Measurements from ENCODE around the gene PDF. TPM values are rescaled to one million over a fixed set of nuclear protein-coding genes. Genes with fewer than 3 reads are reported as not detected.

Gene PDF
- total RNA-seq, 4 donors from 2014 or later = 17.7 to 20.1 (median 18.1) TPM

GRCh38 chr16:69334696-69335095 lies 4.3 kb upstream of the PDF start:
- TF ChIP-seq CTCF (IDR thresholded peaks at IDR 0.05) (no peak), POLR2A (IDR thresholded peaks at IDR 0.05) (no peak)
- DNase-seq (ENCODE audit: low spot score in 2 of 2) = no peak
- intact Hi-C loops (cut with DNase I; ENCODE audit: low total_unique reads) = no loop called here
- WGBS, 2 donors = 90 to 94% methylated on average over 9 of the region's 9 CpGs
- no peak overlapping the region for H3K4me3 ChIP-seq (ENCODE audit: low read depth, poor library complexity, severe bottlenecking)

- DNase-seq (ENCODE audit: low spot score in 2 of 2) = peak in 1 of 2 donors; percentile 86
- WGBS, 2 donors = 8 to 12% methylated on average over 32 to 48 of the region's 77 CpGs
Measured at GRCh38 chr16:69329369-69330285, 761 bp downstream of the PDF start.

DNA sequence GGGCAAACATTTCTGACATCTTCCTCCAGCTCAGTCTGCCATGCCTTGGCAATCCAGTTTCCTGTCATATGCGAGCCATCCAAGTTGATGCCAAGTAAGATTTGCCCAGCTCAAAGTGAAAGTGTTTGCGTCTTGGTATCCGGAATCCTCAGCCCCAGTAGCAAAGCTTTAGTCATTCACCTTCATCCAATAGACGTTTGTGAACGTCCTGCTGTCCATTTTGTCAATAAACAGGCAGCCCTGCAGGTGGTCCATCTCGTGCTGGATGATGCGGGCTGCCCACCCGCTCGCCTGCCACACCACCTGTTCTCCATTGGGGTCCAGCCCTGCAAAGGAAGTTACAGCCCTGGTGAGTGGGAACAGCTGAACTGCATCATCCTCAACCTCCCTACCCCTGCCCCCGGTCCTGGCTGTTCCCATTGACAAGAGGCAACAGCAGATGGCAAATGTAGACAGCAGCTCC lies 1.5 kb downstream of the PDF start:
- WGBS, 2 donors = 47 to 49% methylated on average over 10 of the region's 10 CpGs

More at GRCh38 chr16:69329369-69330285, 761 bp downstream of the PDF start:
- peak overlapping the region; percentile 64 for H3K4me3 ChIP-seq (ENCODE audit: low read depth, poor library complexity, severe bottlenecking)
- intact Hi-C loops (cut with DNase I; ENCODE audit: low total_unique reads) = no loop called here
- TF ChIP-seq POLR2A (IDR thresholded peaks at IDR 0.05) = no peak
- no peak for TF ChIP-seq CTCF (IDR thresholded peaks at IDR 0.05)

GRCh38 chr16:69327585-69328310 lies 2.6 kb downstream of the PDF start:
- no peak overlapping the region for H3K4me3 ChIP-seq (ENCODE audit: low read depth, poor library complexity, severe bottlenecking)
- DNase-seq (ENCODE audit: low spot score in 2 of 2) = peak in 1 of 2 donors; percentile 50
- WGBS, 2 donors = 82 to 87% methylated on average over 14 of the region's 14 CpGs

More for the DNA sequence above, 1.5 kb downstream of the PDF start:
- intact Hi-C loops (cut with DNase I; ENCODE audit: low total_unique reads) = no loop called here
- DNase-seq (ENCODE audit: low spot score in 2 of 2) = peak in 1 of 2 donors; percentile 66
- no peak overlapping the region for H3K4me3 ChIP-seq (ENCODE audit: low read depth, poor library complexity, severe bottlenecking)
- no peak for TF ChIP-seq CTCF (IDR thresholded peaks at IDR 0.05)
- TF ChIP-seq POLR2A (IDR thresholded peaks at IDR 0.05) = no peak

More at GRCh38 chr16:69327585-69328310, 2.6 kb downstream of the PDF start:
- TF ChIP-seq POLR2A (IDR thresholded peaks at IDR 0.05) (no peak), CTCF (IDR thresholded peaks at IDR 0.05) (no peak)
- intact Hi-C loops (cut with DNase I; ENCODE audit: low total_unique reads) = no loop called here
